H1 (cell line): Measurements from ENCODE around the gene TRIL. TPM values are rescaled to one million over a fixed set of nuclear protein-coding genes. Genes with fewer than 3 reads are reported as not detected.

ENCODE experiments used
- CTCF ChIA-PET: fragments of 300-600 bp; sonication (Branson Sonifier 250); formaldehyde crosslinking; loops from one replicate; lab custom pipeline; 2021; ENCODE audit not compliant: partially characterized antibody; lab: Charles Lee
- POLR2A ChIA-PET: fragments of 300-600 bp; sonication (Branson Sonifier 250); formaldehyde crosslinking; loops from one replicate; lab custom pipeline; 2021; ENCODE audit warnings: inconsistent platforms; ENCODE audit not compliant: partially characterized antibody; lab: Charles Lee
- DNase-seq, 2 experiments: peaks; one replicate each; pipeline versions ENCODE4 v3.0.0 to v3.0.0-alpha.2; 2010 to 2022; ENCODE audit warnings: low spot score in 2 of 2, low read depth in 1 of 2, mixed read lengths in 1 of 2
- FAIRE-seq: peaks from 2 replicates; lab custom pipeline; 2011; peaks lifted over from hg19 to GRCh38; lab: Jason Lieb, UNC
- H2AFZ ChIP-seq: 2 replicates; pipeline ENCODE4 v1.8.1; 2012; ENCODE audit warnings: low read length, inconsistent platforms
- H2AK5ac ChIP-seq: 2 replicates; pipeline ENCODE4 v1.6.1; 2013; ENCODE audit warnings: low read depth, low read length
- H2BK120ac ChIP-seq: replicated peaks from 2 replicates; pipeline ENCODE3; 2013; ENCODE audit warnings: low read depth, low read length, inconsistent platforms
- H2BK12ac ChIP-seq: 2 replicates; pipeline ENCODE4 v1.6.1; 2013; ENCODE audit warnings: low read depth, low read length
- H2BK15ac ChIP-seq: 2 replicates; pipeline ENCODE4 v1.6.1; 2013; ENCODE audit warnings: low read length
- H2BK20ac ChIP-seq: 2 replicates; pipeline ENCODE4 v1.6.1; 2013; ENCODE audit warnings: low read length
- H2BK5ac ChIP-seq: 2 replicates; pipeline ENCODE4 v1.6.1; 2013; ENCODE audit warnings: low read depth, low read length
- H3K14ac ChIP-seq: 2 replicates; pipeline ENCODE4 v1.6.1; 2013; ENCODE audit warnings: inconsistent platforms; ENCODE audit not compliant: insufficient read length
- H3K18ac ChIP-seq: 2 replicates; pipeline ENCODE4 v1.6.1; 2013; ENCODE audit warnings: low read length; ENCODE audit errors: extremely low read depth
- H3K23ac ChIP-seq: 2 replicates; pipeline ENCODE4 v1.6.1; 2013; ENCODE audit warnings: inconsistent platforms; ENCODE audit not compliant: insufficient read length
- H3K23me2 ChIP-seq: 2 replicates; pipeline ENCODE4 v1.6.1; 2013; ENCODE audit warnings: low read depth, low read length
- H3K27ac ChIP-seq: 2 replicates; pipeline ENCODE4 v1.6.1; 2011; ENCODE audit warnings: low read depth, low read length, inconsistent platforms
- H3K27me3 ChIP-seq, 4 experiments: replicated peaks in 1 of 4; 1 replicate in 1 of 4; 2 replicates in 3 of 4; pipeline versions ENCODE4 v1.6.1 to v1.8.1; 2011 to 2013; ENCODE audit warnings: low read length in 3 of 4, mild to moderate bottlenecking in 3 of 4, inconsistent platforms in 2 of 4, mixed read lengths in 2 of 4, moderate library complexity in 1 of 4; ENCODE audit not compliant: control insufficient read depth in 3 of 4, insufficient read depth in 3 of 4; ENCODE audit errors: extremely low read depth in 1 of 4
- H3K36me3 ChIP-seq, 4 experiments: 2 replicates each; pipeline versions ENCODE4 v1.6.1 to v1.8.1; 2011 to 2013; ENCODE audit warnings: mild to moderate bottlenecking in 4 of 4, low read length in 3 of 4, moderate library complexity in 2 of 4, control low read depth in 1 of 4, inconsistent platforms in 1 of 4; ENCODE audit not compliant: insufficient read depth in 4 of 4, control insufficient read depth in 2 of 4
- H3K4ac ChIP-seq: replicated peaks from 2 replicates; pipeline ENCODE3; 2013; ENCODE audit warnings: low read length, low read depth, mixed read lengths, inconsistent platforms; ENCODE audit not compliant: insufficient read length
- H3K4me1 ChIP-seq, 4 experiments: replicated peaks in 1 of 4; 1 replicate in 1 of 4; 2 replicates in 3 of 4; pipeline versions ENCODE4 v1.6.1 to v1.8.1; 2011 to 2013; ENCODE audit warnings: low read length in 3 of 4, inconsistent platforms in 2 of 4, mixed read lengths in 1 of 4; ENCODE audit not compliant: insufficient read depth in 4 of 4, control insufficient read depth in 3 of 4
- H3K4me2 ChIP-seq, 2 experiments: 2 replicates each; pipeline versions ENCODE4 v1.6.1 to v1.8.1; 2011 to 2013; ENCODE audit warnings: low read depth in 2 of 2, low read length in 2 of 2, control low read depth in 1 of 2, inconsistent platforms in 1 of 2, mild to moderate bottlenecking in 1 of 2; ENCODE audit not compliant: insufficient read depth in 1 of 2
- H3K4me3 ChIP-seq, 4 experiments: fragments of 200-600, 300-600 bp in 1 of 4; sonication (generic), shearing (Covaris generic), sonication (Bioruptor Twin) in 1 of 4; 2 replicates each; pipeline versions ENCODE4 v1.5.1 to v1.8.1; 2011 to 2016; ENCODE audit warnings: low read length in 4 of 4, low read depth in 3 of 4, control low read depth in 2 of 4, inconsistent platforms in 2 of 4, mild to moderate bottlenecking in 2 of 4, mixed read lengths in 1 of 4, moderate library complexity in 1 of 4; ENCODE audit not compliant: insufficient read depth in 2 of 4; ENCODE audit errors: extremely low read depth in 1 of 4
- H3K56ac ChIP-seq: replicated peaks from 2 replicates; pipeline ENCODE3; 2013; ENCODE audit warnings: low read depth, mild to moderate bottlenecking, mixed read lengths, low read length, inconsistent platforms; ENCODE audit not compliant: insufficient read length
- H3K79me1 ChIP-seq: 2 replicates; pipeline ENCODE4 v1.6.1; 2013; ENCODE audit warnings: low read depth, low read length, control low read depth
- H3K79me2 ChIP-seq, 2 experiments: 2 replicates each; pipeline versions ENCODE4 v1.6.1 to v1.8.1; 2012 to 2013; ENCODE audit warnings: low read length in 2 of 2, mild to moderate bottlenecking in 2 of 2, inconsistent platforms in 1 of 2; ENCODE audit not compliant: insufficient read depth in 2 of 2, control insufficient read depth in 1 of 2
- H3K9ac ChIP-seq, 4 experiments: replicated peaks in 1 of 4; 1 replicate in 1 of 4; 2 replicates in 3 of 4; pipeline versions ENCODE4 v1.6.1 to v1.8.1; 2011 to 2013; ENCODE audit warnings: low read depth in 3 of 4, low read length in 3 of 4, control low read depth in 2 of 4, mild to moderate bottlenecking in 2 of 4, moderate library complexity in 2 of 4, inconsistent platforms in 1 of 4; ENCODE audit errors: extremely low read depth in 1 of 4
- H3K9me3 ChIP-seq, 2 experiments: 2 replicates each; pipeline versions ENCODE4 v1.6.1 to v1.8.1; 2012 to 2013; ENCODE audit warnings: mild to moderate bottlenecking in 2 of 2, moderate library complexity in 2 of 2, control low read depth in 1 of 2, inconsistent platforms in 1 of 2, low read depth in 1 of 2, low read length in 1 of 2, mixed read lengths in 1 of 2; ENCODE audit not compliant: insufficient read depth in 2 of 2
- H4K20me1 ChIP-seq, 2 experiments: replicated peaks in 1 of 2; 2 replicates each; pipeline versions ENCODE3 to v1.8.1; 2011 to 2013; ENCODE audit warnings: inconsistent platforms in 2 of 2, low read length in 2 of 2, mild to moderate bottlenecking in 1 of 2; ENCODE audit not compliant: insufficient read depth in 2 of 2, control insufficient read depth in 1 of 2
- H4K5ac ChIP-seq: 2 replicates; pipeline ENCODE4 v1.6.1; 2013; ENCODE audit warnings: low read length, low read depth, mixed read lengths, inconsistent platforms; ENCODE audit not compliant: insufficient read length
- H4K8ac ChIP-seq: 2 replicates; pipeline ENCODE4 v1.8.0; 2013; ENCODE audit warnings: mild to moderate bottlenecking, moderate library complexity, low read length, inconsistent platforms; ENCODE audit not compliant: insufficient read depth; ENCODE audit errors: extremely low read depth
- H4K91ac ChIP-seq: replicated peaks from 2 replicates; pipeline ENCODE3; 2013; ENCODE audit warnings: low read length, mixed read lengths, inconsistent platforms; ENCODE audit not compliant: insufficient read length
- NRF1 ChIP-seq: IDR thresholded peaks from 2 replicates; pipeline ENCODE4 v1.6.1; 2011; ENCODE audit warnings: mild to moderate bottlenecking, low read depth, low read length, improper control_type of control experiment
- SIRT6 ChIP-seq: IDR thresholded peaks from one replicate; pipeline ENCODE4 v1.7.1; 2012; ENCODE audit warnings: low read length, inconsistent platforms
- WGBS, 2 experiments: shearing (Covaris generic) in 1 of 2; methylation state at CpG; one replicate each; pipeline versions ENCODE4 v1.1.6 to v1.1.7; 2013 to 2015; ENCODE audit warnings: low lambda C conversion rate in 2 of 2, mixed read lengths in 2 of 2, inconsistent platforms in 1 of 2, low coverage in 1 of 2, missing lambda C conversion rate in 1 of 2; ENCODE audit not compliant: insufficient replicate concordance in 2 of 2, insufficient coverage in 1 of 2, insufficient read length in 1 of 2; ENCODE audit errors: extremely low coverage in 1 of 2, missing lambda C conversion rate in 1 of 2; 5-methylcytosine and 5-hydroxymethylcytosine counted together
- polyA plus RNA-seq, 7 experiments: library from polyadenylated mRNA; depleted of rRNA in 3 of 7; stranded (reverse) in 5 of 7; unstranded in 2 of 7; fragments of >200 nt in 5 of 7; fragments of 200-250 nt in 2 of 7; gene quantifications; 1 replicate in 5 of 7; 2 replicates in 1 of 7; 4 replicates in 1 of 7; pipeline versions ENCODE4 v1.2.1 to v1.2.3, GENCODE V29; 2011 to 2013; ENCODE audit warnings: missing spikeins in 2 of 7, mixed read lengths in 2 of 7
- total RNA-seq: library from RNA; stranded (reverse); fragmentation: NEBNext Ultra II Directional; extraction: Animal tissue kit (Norgen Biotek cat#: 25700); gene quantifications from 2 replicates; pipeline ENCODE4 v1.2.1, GENCODE V29; 2021

The TRIL gene
- total and polyA plus RNA-seq, 2 of the 8 experiments (the other 6 are each of a cell fraction or from before 2014, with no cell fraction given): 3.9 to 5.5 TPM

GRCh38 chr7:28960071-28960840 lies 2.1 kb upstream of the TRIL start:
- Histone ChIP-seq H3K36me3 (no peaks in the 10 kb centered on the region), H3K14ac (no peak overlapping the region), H3K79me2 (no peaks in the 10 kb centered on the region), H3K23me2 (peaks cover 27% of the 10 kb centered on the region), H3K56ac (no peak overlapping the region), H4K8ac (no peak overlapping the region), H3K4me2 (no peak overlapping the region), H2AFZ (no peak overlapping the region), H3K79me1 (no peaks in the 10 kb centered on the region), H2AK5ac (no peak overlapping the region), H2BK5ac (no peak overlapping the region), H3K23ac (no peak overlapping the region), H4K20me1 (peaks cover 0 to 3% of the 10 kb centered on the region in 2 experiments), H3K4ac (no peak overlapping the region), H2BK12ac (0 out of 2 replicates have a peak overlapping the region, but pooled peaks have one; percentile 6), H2BK120ac (no peak overlapping the region), H2BK15ac (peak overlapping the region; percentile 61; the same call in 1 of the 2 replicates), H3K4me1 (peaks cover 6 to 25% (median 21%) of the 10 kb centered on the region in 4 experiments), H2BK20ac (no peak overlapping the region), H3K4me3 (no peak overlapping the region), H3K18ac (no peak overlapping the region), H3K27me3 (peaks cover 11 to 45% (median 36%) of the 10 kb centered on the region in 4 experiments), H3K27ac (no peak overlapping the region), H3K9ac (no peak overlapping the region), H3K9me3 (no peaks in the 10 kb centered on the region), H4K5ac (no peak overlapping the region), H4K91ac (no peak overlapping the region)
- POLR2A ChIA-PET: interaction anchor here (1.4 to 1.5 kb wide), 2 partner anchors 10 to 34 kb away, joined by 3 to 5 read pairs; no protein-coding TSS in a partner anchor
- DNase-seq (no peak), FAIRE-seq (no peak)
- TF ChIP-seq NRF1: no peak
- no peak for TF ChIP-seq SIRT6
- WGBS, 2 experiments: 78% methylated on average over 7 of the region's 7 CpGs; no CpG with 5 or more reads in 1 of the 2 experiments
- CTCF ChIA-PET: interaction anchor here (0.5 to 34.2 kb wide), 12 partner anchors 11 to 578 kb away, joined by 3 to 576 read pairs (median 4); no protein-coding TSS in a partner anchor
